Prostate gland (tissue), 2 donors: ENCODE data around the gene PCDH7.

Source experiments
- CTCF ChIP-seq, 4 experiments: fragments of 200-600 bp in 2 of 4; fragments of 450-650 bp in 2 of 4; sonication (generic) in 2 of 4; IDR thresholded peaks; 1 replicate in 3 of 4; 2 replicates in 1 of 4; pipeline ENCODE4 v1.5.1; 2016 to 2019; ENCODE audit warnings: antibody characterized with exemption in 4 of 4, mild to moderate bottlenecking in 2 of 4, moderate library complexity in 2 of 4
- POLR2A ChIP-seq: fragments of 450-650 bp; IDR thresholded peaks from one replicate; pipeline ENCODE4 v1.6.1; 2016; ENCODE audit warnings: antibody characterized with exemption, mild to moderate bottlenecking

- TF ChIP-seq CTCF (IDR thresholded peaks at IDR 0.05) (no peak), POLR2A (no peak)
Measured at GRCh38 chr4:30755346-30755745, 35.2 kb downstream of the PCDH7 start.
